ENCODE data around the gene PRX.

- TF ChIP-seq CTCF (optimal IDR thresholded peaks at IDR 0.05 in 1 of 3, IDR thresholded peaks at IDR 0.05 in 1 of 3, conservative IDR thresholded peaks at IDR 0.05 in 1 of 3; ENCODE audit: extremely low read depth in 1 of 3, insufficient read depth in 2 of 3, low read length in 3 of 3) (no peak), EZH2 (IDR thresholded peaks at IDR 0.05; ENCODE audit: low read length) (no peak)
These were observed 41.4 kb downstream of the PRX start for GRCh38 chr19:40371802-40372122.

Data from keratinocyte (primary cell).